Measurements from ENCODE around the gene MT1G. TPM values are rescaled to one million over a fixed set of nuclear protein-coding genes. Genes with fewer than 3 reads are reported as not detected.

Gene MT1G
- total and polyA plus RNA-seq, 2 experiments from 2014 or later, result 184 to 1,014 TPM

DNA sequence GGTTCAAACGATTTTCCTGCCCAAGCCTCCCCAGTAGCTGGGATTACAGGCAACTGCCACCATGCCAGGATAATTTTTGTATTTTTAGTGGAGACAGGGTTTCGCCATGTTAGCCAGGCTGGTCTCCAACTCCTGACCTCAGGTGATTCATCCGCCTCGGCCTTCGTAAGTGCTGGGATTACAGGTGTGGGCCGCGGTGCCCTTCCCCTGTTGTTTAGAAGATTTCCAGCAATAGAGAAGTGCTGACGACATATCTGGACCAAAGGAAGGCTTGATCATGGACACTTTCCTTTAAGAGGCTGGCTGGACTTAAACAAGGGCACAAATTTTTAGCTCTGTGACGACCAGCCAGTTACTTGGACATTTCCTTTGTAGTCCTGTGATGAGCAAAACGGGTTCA is 36.7 kb downstream of the MT1G start:
- Histone ChIP-seq H4K20me1 (replicated peaks; ENCODE audit: insufficient read depth) (peaks cover 19% of the 10 kb centered on the region), H3K36me3 (ENCODE audit: insufficient read depth) (no peaks in the 10 kb centered on the region), H3F3A (replicated peaks; ENCODE audit: low read depth) (peaks cover 4% of the 10 kb centered on the region; the same call in 1 of the 2 replicates), H3K4me3 (no peak overlapping the region; the same call in 1 of the 2 replicates), H3K27ac (ENCODE audit: low read depth) (no peak overlapping the region), H3K79me2 (replicated peaks; ENCODE audit: insufficient read depth) (no peaks in the 10 kb centered on the region), H2AFZ (no peak overlapping the region), H3K9me2 (ENCODE audit: insufficient read depth) (no peaks in the 10 kb centered on the region), H3K4me1 (ENCODE audit: insufficient read depth) (peaks cover 14% of the 10 kb centered on the region; the same call in 1 of the 2 replicates), H3K27me3 (ENCODE audit: insufficient read depth) (peaks cover 100% of the 10 kb centered on the region), H3K4me2 (no peak overlapping the region)
- Mint-ChIP-seq H3K36me3 (ENCODE audit: low read depth) (peaks cover 12% of the 10 kb centered on the region; the same call in 2 of the 3 replicates), H3K4me1 (peaks cover 27% of the 10 kb centered on the region), H3K27me3 (ENCODE audit: insufficient read depth, low read depth, poor library complexity) (peaks cover 100% of the 10 kb centered on the region), H3K27ac (no peak overlapping the region), H3K4me3 (peak overlapping the region; percentile 76; the same call in 2 of the 3 replicates), H3K9me3 (no peaks in the 10 kb centered on the region; the same call in 2 of the 3 replicates)
- TF ChIP-seq POLR2AphosphoS5 (IDR thresholded peaks at IDR 0.05; ENCODE audit: low read depth) (no peak), EZH2 (IDR thresholded peaks at IDR 0.05; ENCODE audit: low read depth, unreplicated experiment) (peak; percentile 62), ZNF331 (CRISPR knock-in tag; IDR thresholded peaks at IDR 0.05; ENCODE audit: low read depth) (no peak)
- ATAC-seq (no peak), DNase-seq (ENCODE audit: low spot score) (no peak)

DNA sequence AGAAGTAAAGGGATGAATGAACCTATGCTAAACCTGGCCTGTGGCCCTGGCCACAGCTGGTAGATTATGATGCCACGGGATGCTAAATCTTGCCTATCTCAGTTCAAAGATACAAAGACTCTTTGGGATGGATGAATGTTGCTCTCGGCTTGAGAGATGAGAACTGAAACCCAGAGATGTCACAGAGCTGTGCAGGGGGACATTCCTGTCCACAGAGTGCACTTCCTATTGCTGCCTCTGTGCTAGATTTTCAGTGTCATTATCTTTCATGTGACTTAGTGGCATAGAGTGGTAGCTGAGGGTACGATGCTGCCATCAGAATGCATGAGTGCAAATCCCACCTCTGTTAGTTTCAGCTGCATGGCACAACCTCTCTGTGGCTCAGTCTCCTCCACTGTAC is 37.7 kb downstream of the MT1G start:
- TF ChIP-seq CREB1 (CRISPR knock-in tag; IDR thresholded peaks at IDR 0.05; ENCODE audit: low read depth), result no peak
- TF ChIP-seq ZNF114 (CRISPR knock-in tag; IDR thresholded peaks at IDR 0.05), result no peak
- no peak for TF ChIP-seq POLR2AphosphoS5 (IDR thresholded peaks at IDR 0.05; ENCODE audit: low read depth)
- TF ChIP-seq NANOG (IDR thresholded peaks at IDR 0.05; ENCODE audit: borderline replicate concordance), result no peak
- TF ChIP-seq EZH2 (IDR thresholded peaks at IDR 0.05; ENCODE audit: low read depth, unreplicated experiment), result peak; percentile 33
- TF ChIP-seq, protein P1, sequence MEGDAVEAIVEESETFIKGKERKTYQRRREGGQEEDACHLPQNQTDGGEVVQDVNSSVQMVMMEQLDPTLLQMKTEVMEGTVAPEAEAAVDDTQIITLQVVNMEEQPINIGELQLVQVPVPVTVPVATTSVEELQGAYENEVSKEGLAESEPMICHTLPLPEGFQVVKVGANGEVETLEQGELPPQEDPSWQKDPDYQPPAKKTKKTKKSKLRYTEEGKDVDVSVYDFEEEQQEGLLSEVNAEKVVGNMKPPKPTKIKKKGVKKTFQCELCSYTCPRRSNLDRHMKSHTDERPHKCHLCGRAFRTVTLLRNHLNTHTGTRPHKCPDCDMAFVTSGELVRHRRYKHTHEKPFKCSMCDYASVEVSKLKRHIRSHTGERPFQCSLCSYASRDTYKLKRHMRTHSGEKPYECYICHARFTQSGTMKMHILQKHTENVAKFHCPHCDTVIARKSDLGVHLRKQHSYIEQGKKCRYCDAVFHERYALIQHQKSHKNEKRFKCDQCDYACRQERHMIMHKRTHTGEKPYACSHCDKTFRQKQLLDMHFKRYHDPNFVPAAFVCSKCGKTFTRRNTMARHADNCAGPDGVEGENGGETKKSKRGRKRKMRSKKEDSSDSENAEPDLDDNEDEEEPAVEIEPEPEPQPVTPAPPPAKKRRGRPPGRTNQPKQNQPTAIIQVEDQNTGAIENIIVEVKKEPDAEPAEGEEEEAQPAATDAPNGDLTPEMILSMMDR (conservative IDR thresholded peaks at IDR 0.05; ENCODE audit: low read depth in 2 of 2), result no peak
- TF ChIP-seq EZH2phosphoT487 (IDR thresholded peaks at IDR 0.05; ENCODE audit: unreplicated experiment), result no peak
- H3K27me3 Mint-ChIP-seq (ENCODE audit: insufficient read depth, low read depth, poor library complexity), result peaks cover 99% of the 10 kb centered on the region
- peaks cover 14% of the 10 kb centered on the region; the same call in 2 of the 3 replicates for H3K36me3 Mint-ChIP-seq (ENCODE audit: low read depth)
- Histone ChIP-seq H3K36me3 (ENCODE audit: insufficient read depth) (no peaks in the 10 kb centered on the region), H3K4me3 (no peak overlapping the region), H2AFZ (no peak overlapping the region), H4K20me1 (replicated peaks; ENCODE audit: insufficient read depth) (peaks cover 19% of the 10 kb centered on the region), H3K27ac (ENCODE audit: low read depth) (no peak overlapping the region), H3K27me3 (ENCODE audit: insufficient read depth) (peaks cover 100% of the 10 kb centered on the region), H3F3A (replicated peaks; ENCODE audit: low read depth) (peaks cover 9% of the 10 kb centered on the region; the same call in 1 of the 2 replicates), H3K4me2 (no peak overlapping the region), H3K79me2 (replicated peaks; ENCODE audit: insufficient read depth) (no peaks in the 10 kb centered on the region), H3K9me2 (ENCODE audit: insufficient read depth) (no peaks in the 10 kb centered on the region), H3K4me1 (ENCODE audit: insufficient read depth) (peaks cover 22% of the 10 kb centered on the region; the same call in 1 of the 2 replicates)
- H3K27ac Mint-ChIP-seq, result no peak overlapping the region
- H3K4me1 Mint-ChIP-seq, result peaks cover 28% of the 10 kb centered on the region
- ATAC-seq (no peak), DNase-seq (ENCODE audit: low spot score) (no peak)
- H3K4me3 Mint-ChIP-seq, result no peak overlapping the region
- H3K9me3 Mint-ChIP-seq, result no peaks in the 10 kb centered on the region; the same call in 2 of the 3 replicates

DNA sequence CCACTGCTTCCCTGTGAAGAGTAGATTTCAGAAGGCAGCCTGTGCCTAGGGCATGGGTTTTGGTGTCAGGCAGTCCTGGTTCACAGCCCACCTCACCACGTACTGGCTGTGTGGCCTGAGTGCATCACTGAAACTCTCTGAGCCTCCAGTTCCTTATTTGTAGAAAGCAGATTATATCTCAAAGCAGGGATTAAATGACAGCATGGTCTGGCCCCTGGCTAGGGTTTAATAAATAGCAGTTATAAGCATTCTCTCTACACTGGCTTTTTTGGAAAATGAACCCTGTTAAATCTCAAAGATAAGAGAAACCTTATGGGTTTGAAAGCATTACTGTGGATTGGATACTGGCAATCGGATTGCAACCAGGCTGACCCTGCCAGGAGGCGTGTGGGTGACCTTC is 38.3 kb downstream of the MT1G start:
- DNase-seq (ENCODE audit: low spot score) (no peak), ATAC-seq (no peak)
- Histone ChIP-seq H4K20me1 (replicated peaks; ENCODE audit: insufficient read depth) (peaks cover 19% of the 10 kb centered on the region), H3K79me2 (replicated peaks; ENCODE audit: insufficient read depth) (no peaks in the 10 kb centered on the region), H3K4me1 (ENCODE audit: insufficient read depth) (peaks cover 24% of the 10 kb centered on the region; the same call in 1 of the 2 replicates), H3K4me3 (no peak overlapping the region), H3K36me3 (ENCODE audit: insufficient read depth) (no peaks in the 10 kb centered on the region), H3K27me3 (ENCODE audit: insufficient read depth) (peaks cover 100% of the 10 kb centered on the region), H3F3A (replicated peaks; ENCODE audit: low read depth) (peaks cover 12% of the 10 kb centered on the region; the same call in 1 of the 2 replicates), H3K9me2 (ENCODE audit: insufficient read depth) (no peaks in the 10 kb centered on the region), H2AFZ (no peak overlapping the region), H3K4me2 (no peak overlapping the region), H3K27ac (ENCODE audit: low read depth) (no peak overlapping the region)
- Mint-ChIP-seq H3K4me1 (peaks cover 23% of the 10 kb centered on the region), H3K4me3 (no peak overlapping the region), H3K36me3 (ENCODE audit: low read depth) (peaks cover 14% of the 10 kb centered on the region; the same call in 1 of the 3 replicates), H3K9me3 (no peaks in the 10 kb centered on the region), H3K27ac (no peak overlapping the region), H3K27me3 (ENCODE audit: insufficient read depth, low read depth, poor library complexity) (peaks cover 99% of the 10 kb centered on the region)
- no peak for TF ChIP-seq JUNB (IDR thresholded peaks at IDR 0.05; ENCODE audit: unreplicated experiment)

Data from GM23338 (cell line).